NCI-H187 (cell line): ENCODE results near the gene SLC2A8.

Experiments used
- DNase-seq, 2 experiments: peaks; one replicate each; lab custom pipeline; 2025; lab: John Stamatoyannopoulos, UW

The SLC2A8 gene

DNA sequence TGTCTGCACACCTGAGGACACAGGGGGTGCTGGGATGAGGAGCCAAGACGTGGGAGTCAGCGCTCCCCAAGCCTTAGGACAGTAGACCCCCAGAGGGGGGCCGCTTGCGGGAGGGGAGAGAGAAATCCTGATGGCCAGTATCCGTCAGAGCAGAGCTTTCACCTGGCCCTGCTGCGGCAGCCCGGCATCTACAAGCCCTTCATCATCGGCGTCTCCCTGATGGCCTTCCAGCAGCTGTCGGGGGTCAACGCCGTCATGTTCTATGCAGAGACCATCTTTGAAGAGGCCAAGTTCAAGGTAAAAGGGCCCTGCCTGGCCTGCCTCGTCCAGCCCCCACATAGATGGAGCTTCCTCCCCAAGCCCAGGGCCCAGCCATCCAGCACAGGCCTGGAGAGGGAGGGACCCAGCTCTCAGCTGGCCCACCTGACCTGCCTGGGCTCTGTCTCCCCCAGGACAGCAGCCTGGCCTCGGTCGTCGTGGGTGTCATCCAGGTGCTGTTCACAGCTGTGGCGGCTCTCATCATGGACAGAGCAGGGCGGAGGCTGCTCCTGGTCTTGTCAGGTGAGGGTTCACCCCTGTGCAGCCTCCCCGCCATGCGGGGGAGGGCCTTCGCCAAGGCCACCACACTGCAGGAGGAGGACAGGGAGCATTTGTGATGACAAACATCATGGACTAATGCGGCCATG lies 6.7 kb downstream of the SLC2A8 start:
- DNase-seq = no peak

- no peak for DNase-seq
Observed at GRCh38 chr9:127404631-127405030, 7.7 kb downstream of the SLC2A8 start.

DNA sequence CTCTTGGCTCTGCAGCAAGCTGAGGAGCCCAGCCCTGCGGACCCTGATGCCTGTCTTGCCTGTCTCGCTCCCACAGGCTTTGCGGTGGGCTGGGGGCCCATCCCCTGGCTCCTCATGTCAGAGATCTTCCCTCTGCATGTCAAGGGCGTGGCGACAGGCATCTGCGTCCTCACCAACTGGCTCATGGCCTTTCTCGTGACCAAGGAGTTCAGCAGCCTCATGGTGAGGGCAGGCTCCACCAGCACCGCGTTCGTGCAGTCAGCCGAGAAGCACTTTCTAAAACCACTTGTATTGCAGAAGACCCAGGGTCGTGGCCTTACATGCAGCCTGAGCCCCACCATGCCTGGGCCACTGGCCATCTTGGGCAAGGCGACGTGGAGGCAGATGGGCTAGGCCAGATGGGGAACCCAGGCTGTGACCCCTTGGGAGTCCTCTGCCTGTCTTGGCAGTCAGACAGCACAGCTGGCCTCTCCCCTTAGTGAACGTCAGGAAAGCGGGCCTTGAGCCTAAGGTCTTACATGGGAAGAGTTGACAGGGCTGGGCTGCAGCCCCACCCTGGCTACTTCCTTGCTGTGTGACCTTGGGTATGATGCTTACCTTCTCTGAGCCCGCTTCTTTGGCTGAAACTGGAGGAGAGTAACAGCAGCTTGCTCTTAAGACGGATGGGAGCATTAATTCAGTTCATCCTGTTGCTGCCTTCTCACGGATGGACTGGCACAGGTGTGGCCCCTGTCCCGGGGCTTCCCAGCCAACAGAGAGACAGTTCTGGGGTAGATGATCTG lies 8.6 kb downstream of the SLC2A8 start:
- no peak for DNase-seq

DNA sequence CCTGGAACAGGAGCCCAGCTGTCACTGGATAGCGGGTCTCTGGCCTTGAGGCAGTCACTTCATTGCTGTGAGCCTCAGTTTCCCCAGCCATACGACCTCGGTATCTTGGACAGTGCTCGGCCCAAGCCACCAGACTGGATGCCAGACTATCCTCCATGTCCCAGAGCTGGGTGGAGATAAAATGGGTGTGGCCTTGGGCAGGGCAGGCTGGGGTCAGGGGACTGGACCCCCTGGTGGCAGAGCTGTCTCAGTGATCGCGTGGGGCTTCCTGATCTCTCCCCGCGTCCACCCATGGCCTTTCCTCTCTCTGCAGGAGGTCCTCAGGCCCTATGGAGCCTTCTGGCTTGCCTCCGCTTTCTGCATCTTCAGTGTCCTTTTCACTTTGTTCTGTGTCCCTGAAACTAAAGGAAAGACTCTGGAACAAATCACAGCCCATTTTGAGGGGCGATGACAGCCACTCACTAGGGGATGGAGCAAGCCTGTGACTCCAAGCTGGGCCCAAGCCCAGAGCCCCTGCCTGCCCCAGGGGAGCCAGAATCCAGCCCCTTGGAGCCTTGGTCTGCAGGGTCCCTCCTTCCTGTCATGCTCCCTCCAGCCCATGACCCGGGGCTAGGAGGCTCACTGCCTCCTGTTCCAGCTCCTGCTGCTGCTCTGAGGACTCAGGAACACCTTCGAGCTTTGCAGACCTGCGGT lies 10.0 kb downstream of the SLC2A8 start:
- DNase-seq = no peak

DNA sequence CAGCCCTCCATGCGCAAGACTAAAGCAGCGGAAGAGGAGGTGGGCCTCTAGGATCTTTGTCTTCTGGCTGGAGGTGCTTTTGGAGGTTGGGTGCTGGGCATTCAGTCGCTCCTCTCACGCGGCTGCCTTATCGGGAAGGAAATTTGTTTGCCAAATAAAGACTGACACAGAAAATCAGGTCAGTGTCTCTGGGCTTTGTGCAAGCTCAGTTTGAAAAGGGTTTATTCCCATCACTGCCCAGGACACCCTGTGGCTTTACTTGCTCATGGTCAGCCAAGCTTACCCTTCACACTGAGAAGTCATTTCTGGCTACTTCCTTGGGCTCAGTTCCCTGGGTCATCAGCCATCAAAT lies 10.5 kb downstream of the SLC2A8 start:
- DNase-seq = no peak

DNA sequence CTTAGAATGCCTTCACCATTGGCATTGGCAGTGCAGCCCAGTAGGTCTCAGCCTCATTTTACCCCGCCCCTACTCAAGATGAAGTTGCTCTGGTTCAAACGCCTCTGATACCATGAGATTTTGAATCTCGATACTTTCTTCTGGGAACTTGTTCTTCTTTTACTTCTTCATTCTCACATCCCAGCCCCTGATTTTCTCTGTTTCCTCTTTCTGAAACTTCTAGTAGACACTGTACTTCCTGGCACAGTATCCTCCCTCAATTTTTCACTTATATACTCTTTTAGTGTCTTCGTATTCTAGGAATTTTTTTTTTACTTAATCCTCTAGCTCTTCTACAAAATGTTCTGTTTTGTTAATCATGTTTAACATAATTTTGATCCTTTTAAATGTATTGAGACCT lies 14.2 kb downstream of the SLC2A8 start:
- no peak for DNase-seq

DNA sequence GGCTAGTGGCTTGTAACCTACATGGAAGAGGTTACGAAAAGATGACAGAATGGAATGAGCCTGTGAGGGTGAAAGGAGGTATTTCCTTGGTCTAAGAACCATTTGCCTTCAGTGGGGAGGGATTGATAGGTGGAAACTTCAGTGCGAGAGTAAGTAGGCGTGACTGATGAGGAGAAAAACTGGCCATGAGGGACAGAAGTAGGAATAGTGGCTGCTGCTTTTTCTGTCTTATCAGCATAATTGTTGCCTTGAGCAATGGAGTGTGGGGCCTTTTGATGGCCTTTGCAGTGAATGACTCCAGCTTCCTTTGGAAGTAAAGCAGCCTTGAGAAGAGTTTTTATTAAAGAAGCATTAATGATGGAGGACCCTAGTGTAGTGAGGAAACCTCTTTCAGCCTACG lies 18.2 kb downstream of the SLC2A8 start:
- no peak for DNase-seq

GRCh38 chr9:127415657-127416056 lies 18.7 kb downstream of the SLC2A8 start:
- no peak for DNase-seq

DNA sequence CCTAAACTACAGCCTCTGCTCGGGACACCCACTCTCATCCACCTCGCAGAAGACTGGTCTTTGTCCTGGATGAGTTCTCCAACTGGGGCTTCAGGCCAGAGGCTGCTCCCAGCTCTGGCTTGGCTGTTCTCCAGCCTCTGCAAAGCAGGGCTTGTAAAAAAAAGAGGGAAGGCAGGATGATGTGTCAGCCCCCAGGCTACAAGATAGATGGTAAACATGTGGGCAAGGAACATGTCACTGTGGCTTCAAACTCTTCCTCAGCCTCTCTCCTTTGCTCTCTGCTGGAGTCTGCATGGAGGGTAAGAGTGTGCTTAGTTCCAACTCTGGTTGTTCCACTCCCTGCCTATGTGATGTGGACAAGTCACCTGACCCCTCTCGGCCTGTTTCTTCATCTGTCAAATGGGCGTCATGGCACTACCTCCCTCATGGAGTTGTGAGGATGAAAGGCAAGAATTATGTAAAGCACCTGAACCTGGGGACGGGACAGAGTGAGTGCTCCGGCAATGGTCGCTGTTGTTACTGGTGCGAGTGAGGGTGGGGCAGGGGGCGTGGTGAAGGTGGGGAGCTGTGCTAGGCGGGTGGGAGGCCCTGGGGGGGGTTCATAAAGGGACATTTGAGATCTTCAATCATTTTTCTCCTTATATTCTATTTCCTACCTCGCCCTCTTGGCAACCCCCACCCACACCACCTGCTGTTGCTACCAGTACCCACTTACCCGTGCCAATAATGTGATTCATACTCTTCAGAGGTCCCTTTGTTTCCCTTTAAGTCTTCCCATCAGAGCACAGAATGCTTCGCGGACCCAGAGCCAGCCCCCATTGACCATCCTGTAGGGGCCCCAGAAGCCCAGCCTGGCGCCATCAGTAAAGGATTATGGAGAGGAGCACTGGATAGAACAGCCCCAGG lies 20.4 kb downstream of the SLC2A8 start:
- no peak for DNase-seq

DNA sequence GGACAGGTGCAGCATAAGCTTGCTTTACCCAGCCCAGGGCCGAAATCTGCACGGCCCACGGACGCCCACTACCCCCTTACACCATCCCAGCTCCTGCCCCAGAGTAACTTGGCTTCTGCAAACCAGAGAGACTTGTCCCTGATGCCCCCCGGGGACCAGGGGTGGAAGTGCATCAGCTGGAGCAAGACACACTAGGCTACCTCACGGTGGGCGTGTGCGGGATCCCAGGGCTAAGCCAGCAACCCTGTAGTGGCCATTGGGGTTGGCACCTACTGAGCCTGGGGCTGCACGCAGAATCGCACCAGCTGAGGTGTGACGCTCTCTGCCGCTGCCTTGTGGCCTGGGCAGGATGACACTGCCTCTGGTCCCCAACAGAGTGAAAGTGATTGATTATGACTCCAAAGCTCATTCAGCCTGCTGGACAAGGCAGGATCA lies 21.1 kb downstream of the SLC2A8 start:
- no peak for DNase-seq

DNA sequence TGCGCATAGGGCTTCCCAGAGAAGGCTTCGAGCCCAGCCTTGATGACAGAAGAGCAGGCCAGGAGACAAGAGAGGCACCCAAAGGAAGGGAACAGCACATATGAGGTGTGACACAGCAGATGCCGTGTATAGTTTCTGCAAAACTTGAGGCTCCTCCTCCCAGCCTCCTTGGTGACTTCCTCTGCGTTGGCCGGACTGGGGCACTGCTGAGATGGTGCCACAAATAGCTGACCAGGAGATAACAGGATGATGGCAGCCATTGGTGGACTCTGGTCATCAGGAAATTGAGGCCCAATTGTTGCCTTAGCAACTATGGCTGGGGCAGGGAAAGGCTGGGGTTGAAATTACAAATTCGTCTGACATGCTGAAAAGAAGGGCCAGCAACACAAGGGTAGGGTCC lies 22.4 kb downstream of the SLC2A8 start:
- no peak for DNase-seq

DNA sequence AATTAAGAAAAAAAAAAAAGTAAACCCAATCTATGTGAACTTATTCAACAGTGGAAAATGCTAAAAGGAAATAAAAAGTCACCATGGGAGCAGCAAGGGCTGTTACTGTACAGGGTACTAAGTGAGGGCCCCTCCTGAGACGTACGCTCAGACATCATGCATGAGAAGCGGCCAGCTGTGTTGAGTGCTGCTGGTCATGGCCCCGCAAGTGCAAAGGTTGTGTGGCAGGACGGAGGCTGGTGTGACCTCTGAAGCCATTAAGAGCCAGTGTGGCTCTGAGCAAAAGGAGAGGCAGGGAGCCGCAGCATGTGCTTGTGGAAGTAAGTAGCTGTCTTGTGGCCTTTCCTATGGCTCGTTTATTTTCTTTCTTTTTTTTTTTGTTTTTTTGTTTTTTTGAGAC lies 24.1 kb downstream of the SLC2A8 start:
- DNase-seq = no peak

- DNase-seq = no peak
Observed at GRCh38 chr9:127422133-127422782, 25.3 kb downstream of the SLC2A8 start.

GRCh38 chr9:127422787-127423186 lies 25.8 kb downstream of the SLC2A8 start:
- no peak for DNase-seq

GRCh38 chr9:127423476-127423933 lies 26.5 kb downstream of the SLC2A8 start:
- no peak for DNase-seq

GRCh38 chr9:127423934-127424675 lies 27.1 kb downstream of the SLC2A8 start, which contains the start of gene ZNF79:
Gene ZNF79, plus strand, starts transcription at chr9:127424382. Its CDS starts 406 bp downstream, at chr9:127424788.
- DNase-seq = peak; percentile 70 to 74

DNA sequence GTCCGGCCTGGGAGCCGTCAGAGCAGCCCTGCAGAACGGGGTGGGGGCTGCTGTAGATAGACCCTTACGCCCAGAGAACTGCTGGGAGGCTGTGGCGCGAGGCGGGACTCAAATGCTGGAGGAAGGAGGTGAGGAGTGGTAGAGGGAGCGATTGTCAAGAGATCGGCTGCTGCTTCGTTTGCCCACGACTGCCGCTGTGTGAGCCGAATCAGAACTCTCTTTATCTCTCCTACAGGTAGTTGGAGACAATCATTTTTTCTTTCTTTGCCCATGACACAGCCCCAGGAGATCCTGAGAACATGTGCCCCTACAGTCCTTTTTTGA lies 27.7 kb downstream of the SLC2A8 start:
- no peak for DNase-seq

DNA sequence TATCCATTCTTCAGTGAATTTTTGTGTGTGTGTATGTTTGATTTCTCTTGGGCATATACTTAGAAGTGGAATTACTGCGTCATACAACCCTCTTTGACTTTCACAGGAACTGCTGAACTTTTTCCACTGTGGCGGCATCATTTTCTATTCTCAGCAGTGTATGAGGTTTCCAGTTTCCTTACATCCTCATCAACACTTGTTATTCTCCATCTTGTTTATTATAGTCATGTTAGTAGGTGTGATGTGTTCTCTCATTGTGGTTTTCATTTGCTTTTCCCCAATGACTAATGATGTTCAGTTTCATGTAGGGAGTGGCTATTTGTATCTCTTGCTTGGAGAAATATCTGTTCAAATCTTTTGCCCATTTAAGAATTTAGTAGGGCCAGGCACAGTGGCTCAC lies 29.8 kb downstream of the SLC2A8 start:
- DNase-seq = no peak

- no peak for DNase-seq
Observed at GRCh38 chr9:127428348-127428747, 31.4 kb downstream of the SLC2A8 start.

GRCh38 chr9:127430415-127430814 lies 33.4 kb downstream of the SLC2A8 start:
- no peak for DNase-seq
